GM10248 (cell line): ENCODE measurements around the gene EPHB1.

Experiments used
- CTCF ChIA-PET: fragments of 300-600 bp; sonication (Branson Sonifier 250); formaldehyde crosslinking; extraction: SDS; loops from one replicate; lab custom pipeline; 2021; ENCODE audit warnings: antibody characterized with exemption; lab: Yijun Ruan, JAX
- POLR2A ChIA-PET: fragments of 350-650 bp; sonication (Branson Sonifier 250); formaldehyde crosslinking; extraction: SDS; loops from one replicate; lab custom pipeline; 2020; ENCODE audit warnings: antibody characterized with exemption; lab: Yijun Ruan, JAX
- DNase-seq: peaks from one replicate; pipeline ENCODE4 v3.0.0; 2012; ENCODE audit errors: extremely low spot score
- TF ChIP-seq, protein P1 (sequence below): IDR thresholded peaks from 2 replicates; pipeline ENCODE4 v1.5.1; 2012; ENCODE audit warnings: mild to moderate bottlenecking, low read depth; ENCODE audit errors: extremely low read depth, missing control alignments, control extremely low read depth

Gene EPHB1

DNA sequence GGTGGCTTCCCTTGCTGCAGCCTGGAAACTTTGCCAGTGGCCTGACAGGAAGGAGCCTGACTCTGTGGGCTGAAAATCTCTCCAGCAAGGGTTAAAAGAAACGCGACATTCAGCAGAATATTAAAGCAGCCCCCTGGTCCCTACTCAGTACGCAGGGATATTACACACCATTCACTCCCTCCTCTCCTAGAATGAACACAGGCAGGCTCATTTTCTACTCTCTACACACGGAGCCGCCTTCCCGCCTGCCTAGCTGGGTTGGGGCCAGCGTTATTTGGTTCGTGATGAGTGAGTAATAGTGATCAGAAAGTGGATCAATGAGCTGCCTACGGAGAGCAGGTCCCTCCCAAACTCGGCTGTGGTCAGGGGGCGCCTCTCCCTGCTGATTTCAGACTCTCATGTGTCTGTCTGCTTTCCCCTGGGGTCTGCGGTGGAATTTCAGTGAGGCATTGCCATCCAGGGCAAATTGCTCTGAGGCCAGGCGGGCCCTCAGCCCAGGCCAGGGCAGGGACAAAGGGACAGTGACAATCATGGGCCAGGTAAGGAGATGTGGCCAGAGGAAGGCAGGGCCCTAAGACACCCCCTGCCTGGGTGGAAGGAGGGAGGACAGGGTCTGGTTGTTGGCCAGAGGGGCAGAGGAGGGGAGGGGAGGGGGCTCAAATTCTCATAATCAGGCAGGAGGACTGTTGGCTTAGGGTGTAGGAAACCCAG is 2.8 kb downstream of the EPHB1 start:
- ChIA-PET POLR2A (no interaction called here), CTCF (no interaction called here)
- DNase-seq, result no peak
- TF ChIP-seq, protein P1, sequence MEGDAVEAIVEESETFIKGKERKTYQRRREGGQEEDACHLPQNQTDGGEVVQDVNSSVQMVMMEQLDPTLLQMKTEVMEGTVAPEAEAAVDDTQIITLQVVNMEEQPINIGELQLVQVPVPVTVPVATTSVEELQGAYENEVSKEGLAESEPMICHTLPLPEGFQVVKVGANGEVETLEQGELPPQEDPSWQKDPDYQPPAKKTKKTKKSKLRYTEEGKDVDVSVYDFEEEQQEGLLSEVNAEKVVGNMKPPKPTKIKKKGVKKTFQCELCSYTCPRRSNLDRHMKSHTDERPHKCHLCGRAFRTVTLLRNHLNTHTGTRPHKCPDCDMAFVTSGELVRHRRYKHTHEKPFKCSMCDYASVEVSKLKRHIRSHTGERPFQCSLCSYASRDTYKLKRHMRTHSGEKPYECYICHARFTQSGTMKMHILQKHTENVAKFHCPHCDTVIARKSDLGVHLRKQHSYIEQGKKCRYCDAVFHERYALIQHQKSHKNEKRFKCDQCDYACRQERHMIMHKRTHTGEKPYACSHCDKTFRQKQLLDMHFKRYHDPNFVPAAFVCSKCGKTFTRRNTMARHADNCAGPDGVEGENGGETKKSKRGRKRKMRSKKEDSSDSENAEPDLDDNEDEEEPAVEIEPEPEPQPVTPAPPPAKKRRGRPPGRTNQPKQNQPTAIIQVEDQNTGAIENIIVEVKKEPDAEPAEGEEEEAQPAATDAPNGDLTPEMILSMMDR, result no peak

DNA sequence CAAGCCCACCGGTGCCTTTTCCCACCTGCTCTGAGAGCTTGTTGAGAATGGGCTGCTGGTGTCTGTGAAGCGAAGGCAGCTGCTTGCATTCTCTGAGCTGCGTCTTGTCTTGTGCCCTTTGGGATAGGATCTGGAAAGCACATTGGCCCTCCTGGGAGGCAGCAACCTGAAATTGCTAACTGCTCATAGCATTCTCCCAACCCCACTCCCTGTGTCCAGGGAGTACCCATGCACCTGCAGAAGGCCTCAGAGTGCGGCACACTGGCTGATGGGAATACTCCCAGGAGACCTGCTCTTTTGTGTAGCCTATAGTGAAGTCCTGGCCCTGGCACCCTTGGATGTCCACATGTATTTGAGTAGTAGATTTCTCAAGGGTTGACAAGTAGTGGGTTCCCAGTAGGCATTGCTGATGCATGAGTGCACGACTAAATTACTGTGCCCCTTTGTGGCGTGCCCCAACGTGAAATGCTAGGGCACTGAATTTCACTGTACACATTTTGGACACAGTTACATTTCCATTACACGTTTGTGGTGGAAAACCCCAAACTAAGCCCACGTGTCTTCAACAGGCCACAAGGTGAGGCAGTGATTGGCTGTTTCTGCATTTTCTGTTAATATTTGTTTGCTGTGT is 3.7 kb downstream of the EPHB1 start:
- no peak for DNase-seq
- POLR2A ChIA-PET, result no interaction called here
- TF ChIP-seq, protein P1, result no peak
- CTCF ChIA-PET, result no interaction called here

DNA sequence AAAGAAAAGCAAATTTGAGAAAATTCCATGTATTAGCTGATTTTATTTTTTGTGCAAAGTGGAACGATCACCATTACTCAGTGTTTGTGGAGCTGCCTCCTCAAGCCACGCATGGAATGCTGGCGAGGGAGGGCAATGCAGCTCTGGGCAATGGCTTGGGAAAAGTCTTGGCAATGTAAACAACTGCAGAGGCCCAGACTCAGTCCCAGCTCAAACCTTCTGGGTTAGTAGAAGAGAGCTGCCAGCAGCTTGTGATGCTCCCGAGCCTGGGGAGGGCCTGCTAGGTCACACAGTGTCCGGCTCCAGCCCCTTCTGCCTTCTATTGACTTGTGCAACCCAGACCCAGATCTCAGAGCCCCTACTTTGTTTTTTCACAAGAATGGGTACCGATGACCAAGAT is 4.3 kb downstream of the EPHB1 start:
- no peak for DNase-seq
- ChIA-PET CTCF (no interaction called here), POLR2A (no interaction called here)
- TF ChIP-seq, protein P1, result no peak

DNA sequence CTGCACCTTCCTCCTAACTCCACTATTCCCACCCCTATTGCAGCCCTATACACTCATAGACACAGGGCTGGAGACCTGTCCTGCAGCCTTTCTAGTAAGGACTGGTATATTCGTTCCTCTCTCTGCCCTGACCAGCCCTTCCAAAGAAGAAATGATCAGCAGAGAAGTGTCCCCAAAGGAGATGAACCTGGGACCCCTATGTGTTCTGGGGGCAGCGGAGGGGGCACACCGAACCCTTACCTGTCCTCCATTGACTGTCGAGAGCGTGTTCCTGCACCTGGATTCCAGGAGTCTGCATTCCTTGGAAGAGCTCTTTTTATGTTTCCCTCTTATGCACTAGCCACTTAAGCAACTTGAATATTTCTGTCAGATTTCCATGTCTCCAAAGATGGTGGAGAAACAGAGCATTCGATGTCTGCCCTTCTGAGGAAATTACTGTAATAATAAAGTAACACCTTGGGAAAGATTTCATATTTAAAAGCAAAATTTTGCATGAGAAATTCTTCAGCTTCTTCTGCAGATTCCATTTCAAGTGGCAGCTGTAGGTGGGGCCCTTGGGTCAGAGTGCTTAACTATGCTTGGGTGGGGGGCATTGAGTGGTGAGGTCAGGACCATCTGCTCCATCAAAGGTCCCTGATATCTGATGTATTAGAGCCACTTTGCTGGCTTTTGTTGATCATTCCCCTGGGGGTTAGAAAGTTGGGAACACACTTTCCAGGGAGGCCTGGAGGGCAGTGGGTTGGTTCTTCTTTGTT is 6.3 kb downstream of the EPHB1 start:
- TF ChIP-seq, protein P1, result no peak
- CTCF ChIA-PET, result no interaction called here
- no peak for DNase-seq
- POLR2A ChIA-PET, result no interaction called here

DNA sequence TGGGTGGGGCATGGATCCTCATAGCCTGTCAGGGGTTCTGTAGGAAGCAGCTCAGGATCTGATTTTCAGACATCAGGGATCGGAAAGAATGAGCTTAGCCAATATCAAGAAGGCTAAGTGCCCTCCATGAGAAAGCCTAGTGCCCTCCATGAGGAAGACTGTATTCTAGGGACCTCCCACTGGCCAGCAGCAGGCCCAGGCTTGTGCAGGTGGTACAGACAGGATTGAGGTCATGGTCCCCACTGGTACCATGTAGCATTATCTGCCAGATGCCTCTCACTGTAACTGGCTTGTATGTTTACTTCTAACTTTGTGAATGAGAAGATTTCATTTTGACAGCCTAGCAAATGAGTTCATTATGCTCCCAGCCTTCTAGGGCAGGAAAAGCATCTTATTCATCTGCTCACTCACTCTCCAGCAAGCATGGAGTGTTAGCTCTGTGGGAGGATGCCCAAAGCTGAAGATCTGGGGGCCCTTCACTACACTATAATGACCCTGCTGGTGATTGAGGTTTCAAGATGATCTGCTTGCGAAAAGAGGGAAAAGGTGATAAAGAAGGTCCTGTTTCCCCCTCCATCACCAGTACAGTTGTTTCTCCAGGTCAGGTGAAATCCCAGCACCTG is 7.5 kb downstream of the EPHB1 start:
- TF ChIP-seq, protein P1, result no peak
- ChIA-PET CTCF (interaction anchor here (4.0 kb wide), 1 partner anchor 8 kb away, joined by 20 read pairs; the partner anchor contains the start of gene EPHB1), POLR2A (no interaction called here)
- DNase-seq, result no peak

DNA sequence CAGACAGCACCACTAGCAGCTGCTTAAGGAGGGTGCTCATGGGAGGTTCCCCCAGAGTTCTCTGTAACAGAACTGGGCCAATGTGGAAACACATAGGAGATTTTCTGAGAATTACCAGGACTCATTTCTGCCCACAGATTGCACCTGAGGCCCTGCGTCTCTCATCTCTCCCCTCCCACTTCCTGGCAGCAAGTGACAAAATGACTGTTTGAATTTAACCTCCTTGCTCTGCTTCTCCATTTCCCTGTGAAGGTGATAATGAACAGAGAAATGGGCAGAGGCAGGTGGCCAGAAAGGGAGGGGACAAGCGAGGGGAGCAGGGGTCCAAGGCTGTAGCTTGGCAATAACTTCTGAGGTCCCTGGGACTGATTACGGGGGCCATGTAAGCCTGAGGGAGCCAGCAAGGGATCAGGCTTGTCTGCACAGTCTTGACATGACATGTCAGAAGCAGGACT is 8.0 kb downstream of the EPHB1 start:
- ChIA-PET POLR2A (no interaction called here), CTCF (interaction anchor here (4.0 kb wide), 1 partner anchor 8 kb away, joined by 20 read pairs; the partner anchor contains the start of gene EPHB1)
- TF ChIP-seq, protein P1, result no peak
- peak; percentile 38 for DNase-seq
